Measurements from ENCODE around the gene SORBS1.

The SORBS1 gene

DNA sequence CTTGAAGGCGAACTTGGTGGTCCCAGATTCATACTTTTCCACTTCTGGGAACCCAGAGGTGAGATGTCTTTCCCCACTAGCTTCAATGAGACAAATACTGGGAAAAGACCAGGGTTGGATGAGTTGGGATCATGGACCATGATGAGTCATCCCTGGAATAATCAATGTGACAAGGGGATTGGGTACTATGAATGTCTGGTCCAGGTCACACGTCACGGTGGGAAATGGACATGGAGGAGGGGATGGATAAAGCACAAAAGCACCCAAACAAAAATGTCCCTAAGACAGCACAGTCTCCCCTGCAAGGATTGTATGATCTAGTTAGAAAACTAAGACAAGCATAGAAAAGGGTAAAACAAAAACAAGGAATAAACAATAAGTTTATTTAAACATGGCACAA is 12.4 kb upstream of the SORBS1 start:
- H3K4me1 ChIP-seq (ENCODE audit: low read length) = no peaks in the 10 kb centered on the region
- no peaks in the 10 kb centered on the region for H4K20me1 ChIP-seq (ENCODE audit: insufficient read depth, low read length)
- H3K4me3 ChIP-seq (ENCODE audit: low read length) = no peak overlapping the region
- no peaks in the 10 kb centered on the region for H3K79me2 ChIP-seq (ENCODE audit: low read length)
- no peaks in the 10 kb centered on the region for H3K9me2 ChIP-seq (replicated peaks; ENCODE audit: insufficient read depth, low read length)
- no peak overlapping the region for H3K9ac ChIP-seq (ENCODE audit: low read length)
- H3K27ac ChIP-seq (ENCODE audit: low read length) = no peak overlapping the region
- H3K9me3 ChIP-seq (replicated peaks; ENCODE audit: insufficient read depth, low read length) = no peaks in the 10 kb centered on the region
- no peaks in the 10 kb centered on the region for H3F3A ChIP-seq (ENCODE audit: insufficient read depth, low read length)
- H3K4me2 ChIP-seq (ENCODE audit: low read depth, low read length) = no peak overlapping the region
- no peak for TF ChIP-seq EZH2phosphoT487 (IDR thresholded peaks at IDR 0.05; ENCODE audit: low read length)
- no peak for DNase-seq
- no peaks in the 10 kb centered on the region for H3K36me3 ChIP-seq (replicated peaks; ENCODE audit: insufficient read depth, low read length)
- no peaks in the 10 kb centered on the region for H3K27me3 ChIP-seq (replicated peaks; ENCODE audit: insufficient read depth, low read length)
- H2AFZ ChIP-seq (ENCODE audit: low read length) = no peak overlapping the region

DNA sequence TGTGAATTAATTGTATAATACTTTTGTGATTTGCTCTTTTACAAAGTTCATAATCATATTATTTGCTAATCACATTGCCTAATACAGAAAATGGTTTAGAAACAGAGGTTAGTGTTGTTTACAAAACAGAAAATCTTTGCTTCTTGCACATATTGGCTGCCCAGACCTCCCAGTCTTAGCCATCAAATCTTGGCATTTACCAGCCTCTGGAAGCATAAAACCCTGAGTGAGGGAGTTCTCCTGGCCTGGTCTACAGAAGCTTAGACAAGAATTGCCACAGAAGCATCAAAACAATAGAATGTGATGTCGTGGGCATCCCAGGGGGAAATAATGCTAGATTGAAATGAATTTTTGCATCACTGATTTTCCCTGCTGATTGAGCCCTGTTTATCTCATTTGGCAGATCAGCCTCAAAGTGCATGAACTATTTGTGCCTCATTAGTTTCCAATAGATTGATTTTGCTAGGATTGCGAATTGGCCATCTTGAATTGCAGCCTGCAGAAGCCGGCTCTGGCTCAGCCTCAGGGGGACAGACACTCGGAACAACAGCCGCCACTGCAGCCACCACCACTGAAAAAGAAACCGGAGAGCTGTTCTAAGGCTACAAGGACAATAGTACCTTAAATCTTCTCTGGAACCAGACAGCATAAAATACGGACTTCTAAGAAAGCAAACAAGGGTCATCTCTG is 11.1 kb upstream of the SORBS1 start:
- no peak for TF ChIP-seq EZH2phosphoT487 (IDR thresholded peaks at IDR 0.05; ENCODE audit: low read length)
- TF ChIP-seq EZH2 (optimal IDR thresholded peaks at IDR 0.05; ENCODE audit: low read depth, low read length) = no peak
- TF ChIP-seq, protein P1, sequence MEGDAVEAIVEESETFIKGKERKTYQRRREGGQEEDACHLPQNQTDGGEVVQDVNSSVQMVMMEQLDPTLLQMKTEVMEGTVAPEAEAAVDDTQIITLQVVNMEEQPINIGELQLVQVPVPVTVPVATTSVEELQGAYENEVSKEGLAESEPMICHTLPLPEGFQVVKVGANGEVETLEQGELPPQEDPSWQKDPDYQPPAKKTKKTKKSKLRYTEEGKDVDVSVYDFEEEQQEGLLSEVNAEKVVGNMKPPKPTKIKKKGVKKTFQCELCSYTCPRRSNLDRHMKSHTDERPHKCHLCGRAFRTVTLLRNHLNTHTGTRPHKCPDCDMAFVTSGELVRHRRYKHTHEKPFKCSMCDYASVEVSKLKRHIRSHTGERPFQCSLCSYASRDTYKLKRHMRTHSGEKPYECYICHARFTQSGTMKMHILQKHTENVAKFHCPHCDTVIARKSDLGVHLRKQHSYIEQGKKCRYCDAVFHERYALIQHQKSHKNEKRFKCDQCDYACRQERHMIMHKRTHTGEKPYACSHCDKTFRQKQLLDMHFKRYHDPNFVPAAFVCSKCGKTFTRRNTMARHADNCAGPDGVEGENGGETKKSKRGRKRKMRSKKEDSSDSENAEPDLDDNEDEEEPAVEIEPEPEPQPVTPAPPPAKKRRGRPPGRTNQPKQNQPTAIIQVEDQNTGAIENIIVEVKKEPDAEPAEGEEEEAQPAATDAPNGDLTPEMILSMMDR (IDR thresholded peaks at IDR 0.05; ENCODE audit: low read length) = no peak
- H3K4me1 ChIP-seq (ENCODE audit: low read length) = no peaks in the 10 kb centered on the region
- H3K27me3 ChIP-seq (replicated peaks; ENCODE audit: insufficient read depth, low read length) = no peaks in the 10 kb centered on the region
- no peaks in the 10 kb centered on the region for H4K20me1 ChIP-seq (ENCODE audit: insufficient read depth, low read length)
- H3K4me3 ChIP-seq (ENCODE audit: low read length) = no peak overlapping the region
- no peak overlapping the region for H3K4me2 ChIP-seq (ENCODE audit: low read depth, low read length)
- no peak overlapping the region for H2AFZ ChIP-seq (ENCODE audit: low read length)
- no peak overlapping the region for H3K9ac ChIP-seq (ENCODE audit: low read length)
- H3K36me3 ChIP-seq (replicated peaks; ENCODE audit: insufficient read depth, low read length) = no peaks in the 10 kb centered on the region
- no peaks in the 10 kb centered on the region for H3K9me3 ChIP-seq (replicated peaks; ENCODE audit: insufficient read depth, low read length)
- no peaks in the 10 kb centered on the region for H3F3A ChIP-seq (ENCODE audit: insufficient read depth, low read length)
- no peaks in the 10 kb centered on the region for H3K9me2 ChIP-seq (replicated peaks; ENCODE audit: insufficient read depth, low read length)
- H3K79me2 ChIP-seq (ENCODE audit: low read length) = no peaks in the 10 kb centered on the region
- DNase-seq = no peak
- no peak overlapping the region for H3K27ac ChIP-seq (ENCODE audit: low read length)

DNA sequence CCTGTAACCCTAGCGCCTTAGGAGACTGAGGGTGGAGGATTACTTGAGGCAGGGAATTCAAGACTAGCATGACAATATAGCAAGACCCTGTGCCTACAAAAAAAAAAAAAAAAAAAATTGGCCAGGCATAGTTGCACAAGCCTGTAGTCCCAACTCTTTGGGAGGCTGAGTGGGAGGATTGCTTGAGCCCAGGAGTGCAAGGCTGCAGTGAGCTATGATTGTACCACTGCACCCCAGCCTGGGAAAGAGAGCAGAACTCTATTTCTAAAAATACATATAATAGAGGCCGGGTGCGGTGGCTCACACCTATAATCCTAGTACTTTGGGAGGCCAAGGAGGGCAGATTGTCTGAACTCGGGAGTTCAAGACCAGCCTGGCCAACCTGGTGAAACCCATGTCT is 10.2 kb upstream of the SORBS1 start:
- Histone ChIP-seq H3K4me2 (ENCODE audit: low read depth, low read length) (no peak overlapping the region), H2AFZ (ENCODE audit: low read length) (no peak overlapping the region), H3K79me2 (ENCODE audit: low read length) (no peaks in the 10 kb centered on the region), H3K4me1 (ENCODE audit: low read length) (no peaks in the 10 kb centered on the region), H3K9ac (ENCODE audit: low read length) (no peak overlapping the region), H3K36me3 (replicated peaks; ENCODE audit: insufficient read depth, low read length) (no peaks in the 10 kb centered on the region), H3K27ac (ENCODE audit: low read length) (no peak overlapping the region), H3K9me2 (replicated peaks; ENCODE audit: insufficient read depth, low read length) (no peaks in the 10 kb centered on the region), H3K9me3 (replicated peaks; ENCODE audit: insufficient read depth, low read length) (no peaks in the 10 kb centered on the region), H4K20me1 (ENCODE audit: insufficient read depth, low read length) (no peaks in the 10 kb centered on the region), H3K27me3 (replicated peaks; ENCODE audit: insufficient read depth, low read length) (no peaks in the 10 kb centered on the region), H3K4me3 (ENCODE audit: low read length) (no peak overlapping the region), H3F3A (ENCODE audit: insufficient read depth, low read length) (no peaks in the 10 kb centered on the region)
- no peak for DNase-seq
- TF ChIP-seq EZH2 (optimal IDR thresholded peaks at IDR 0.05; ENCODE audit: low read depth, low read length) = no peak
- TF ChIP-seq, protein P1 (IDR thresholded peaks at IDR 0.05; ENCODE audit: low read length) = no peak
- TF ChIP-seq EZH2phosphoT487 (IDR thresholded peaks at IDR 0.05; ENCODE audit: low read length) = no peak

- H3K9me2 ChIP-seq (replicated peaks; ENCODE audit: insufficient read depth, low read length) = no peaks in the 10 kb centered on the region
- no peaks in the 10 kb centered on the region for H3F3A ChIP-seq (ENCODE audit: insufficient read depth, low read length)
- no peak overlapping the region for H3K4me2 ChIP-seq (ENCODE audit: low read depth, low read length)
- TF ChIP-seq EZH2phosphoT487 (IDR thresholded peaks at IDR 0.05; ENCODE audit: low read length) (no peak), EZH2 (optimal IDR thresholded peaks at IDR 0.05; ENCODE audit: low read depth, low read length) (no peak)
- TF ChIP-seq, protein P1 (IDR thresholded peaks at IDR 0.05; ENCODE audit: low read length) = no peak
- no peaks in the 10 kb centered on the region for H3K36me3 ChIP-seq (replicated peaks; ENCODE audit: insufficient read depth, low read length)
- H3K9me3 ChIP-seq (replicated peaks; ENCODE audit: insufficient read depth, low read length) = no peaks in the 10 kb centered on the region
- H2AFZ ChIP-seq (ENCODE audit: low read length) = no peak overlapping the region
- H4K20me1 ChIP-seq (ENCODE audit: insufficient read depth, low read length) = no peaks in the 10 kb centered on the region
- H3K27ac ChIP-seq (ENCODE audit: low read length) = no peak overlapping the region
- no peaks in the 10 kb centered on the region for H3K27me3 ChIP-seq (replicated peaks; ENCODE audit: insufficient read depth, low read length)
- H3K79me2 ChIP-seq (ENCODE audit: low read length) = no peaks in the 10 kb centered on the region
- H3K4me3 ChIP-seq (ENCODE audit: low read length) = no peak overlapping the region
- DNase-seq = no peak
- no peak overlapping the region for H3K9ac ChIP-seq (ENCODE audit: low read length)
- H3K4me1 ChIP-seq (ENCODE audit: low read length) = no peaks in the 10 kb centered on the region
These were observed 8.2 kb upstream of the SORBS1 start for GRCh38 chr10:95569368-95569767.
